WI38 (cell line): Measurements from ENCODE around the gene CARD8.
"Not testable (repeated sequence)": the region's sequence is repeated elsewhere in the genome, so short reads cannot be mapped to it uniquely, and the experiment has no call there.

ENCODE experiments used
- H3K4me3 ChIP-seq: 2 replicates; pipeline ENCODE4 v1.5.1; 2011; ENCODE audit warnings: low read depth, mild to moderate bottlenecking, control low read depth, low read length
- TF ChIP-seq, protein P1 (sequence below): IDR thresholded peaks from 2 replicates; pipeline ENCODE4 v1.5.1; 2012; ENCODE audit warnings: low read depth, mild to moderate bottlenecking, control low read depth, low read length

The CARD8 gene

DNA sequence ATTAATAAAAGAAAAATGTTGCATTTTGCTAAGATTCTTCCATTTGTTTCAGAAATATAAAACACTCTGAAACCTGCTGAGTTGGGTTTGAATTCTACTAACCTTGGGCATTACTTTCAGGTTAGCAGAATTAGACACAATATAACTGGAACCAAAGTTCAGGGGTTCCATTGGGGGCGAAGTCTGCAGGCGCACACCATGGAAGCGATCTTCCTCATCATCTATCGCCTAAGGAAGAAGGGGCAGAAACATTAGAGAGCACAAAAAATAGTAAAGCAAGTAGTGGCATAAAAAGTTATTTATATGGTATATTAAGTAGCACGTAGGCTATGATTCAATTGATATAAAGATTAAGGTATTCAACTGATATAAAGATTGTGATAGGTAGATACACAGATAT, 34.1 kb downstream of the CARD8 start:
- TF ChIP-seq, protein P1, sequence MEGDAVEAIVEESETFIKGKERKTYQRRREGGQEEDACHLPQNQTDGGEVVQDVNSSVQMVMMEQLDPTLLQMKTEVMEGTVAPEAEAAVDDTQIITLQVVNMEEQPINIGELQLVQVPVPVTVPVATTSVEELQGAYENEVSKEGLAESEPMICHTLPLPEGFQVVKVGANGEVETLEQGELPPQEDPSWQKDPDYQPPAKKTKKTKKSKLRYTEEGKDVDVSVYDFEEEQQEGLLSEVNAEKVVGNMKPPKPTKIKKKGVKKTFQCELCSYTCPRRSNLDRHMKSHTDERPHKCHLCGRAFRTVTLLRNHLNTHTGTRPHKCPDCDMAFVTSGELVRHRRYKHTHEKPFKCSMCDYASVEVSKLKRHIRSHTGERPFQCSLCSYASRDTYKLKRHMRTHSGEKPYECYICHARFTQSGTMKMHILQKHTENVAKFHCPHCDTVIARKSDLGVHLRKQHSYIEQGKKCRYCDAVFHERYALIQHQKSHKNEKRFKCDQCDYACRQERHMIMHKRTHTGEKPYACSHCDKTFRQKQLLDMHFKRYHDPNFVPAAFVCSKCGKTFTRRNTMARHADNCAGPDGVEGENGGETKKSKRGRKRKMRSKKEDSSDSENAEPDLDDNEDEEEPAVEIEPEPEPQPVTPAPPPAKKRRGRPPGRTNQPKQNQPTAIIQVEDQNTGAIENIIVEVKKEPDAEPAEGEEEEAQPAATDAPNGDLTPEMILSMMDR: no peak
- no peak overlapping the region for H3K4me3 ChIP-seq

DNA sequence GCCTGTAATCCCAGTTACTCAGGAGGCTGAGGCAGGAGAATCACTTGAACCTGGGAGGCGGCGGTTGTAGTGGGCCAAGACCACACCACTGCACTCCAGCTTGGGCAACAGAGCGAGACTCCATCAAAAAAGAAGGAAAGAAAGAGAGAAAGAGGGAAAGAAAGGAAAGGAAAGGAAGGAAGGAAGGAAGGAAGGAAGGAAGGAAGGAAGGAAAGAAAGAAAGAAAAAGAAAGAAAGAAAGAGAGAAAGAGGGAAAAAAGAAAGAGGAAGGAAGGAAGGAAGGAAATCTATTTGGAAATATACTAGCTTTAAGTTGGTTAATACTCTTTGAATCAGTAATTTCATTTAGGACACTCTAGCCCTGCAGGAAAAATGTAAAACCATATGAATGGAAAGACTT, 34.9 kb downstream of the CARD8 start:
- not testable (repeated sequence) for H3K4me3 ChIP-seq

DNA sequence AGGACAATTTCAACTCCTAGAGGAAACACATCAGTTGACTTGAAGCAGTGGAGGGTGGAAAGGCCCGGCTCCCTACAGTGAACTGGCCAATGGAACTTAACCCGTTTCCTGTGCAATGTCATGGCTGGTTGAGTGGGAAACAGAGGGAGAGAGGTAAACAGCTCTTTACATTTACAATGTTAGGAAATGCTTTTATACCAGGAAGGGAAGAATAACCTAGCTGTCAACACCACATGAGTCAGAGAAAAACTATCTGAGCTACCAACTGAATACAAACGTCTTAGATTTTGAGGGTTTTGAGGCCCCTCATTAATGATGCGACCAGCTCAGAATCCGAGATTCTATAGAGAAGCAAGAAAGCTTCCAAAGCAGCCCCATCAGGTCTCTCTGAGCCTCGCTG, 36.7 kb downstream of the CARD8 start:
- H3K4me3 ChIP-seq: no peak overlapping the region
- TF ChIP-seq, protein P1: no peak

DNA sequence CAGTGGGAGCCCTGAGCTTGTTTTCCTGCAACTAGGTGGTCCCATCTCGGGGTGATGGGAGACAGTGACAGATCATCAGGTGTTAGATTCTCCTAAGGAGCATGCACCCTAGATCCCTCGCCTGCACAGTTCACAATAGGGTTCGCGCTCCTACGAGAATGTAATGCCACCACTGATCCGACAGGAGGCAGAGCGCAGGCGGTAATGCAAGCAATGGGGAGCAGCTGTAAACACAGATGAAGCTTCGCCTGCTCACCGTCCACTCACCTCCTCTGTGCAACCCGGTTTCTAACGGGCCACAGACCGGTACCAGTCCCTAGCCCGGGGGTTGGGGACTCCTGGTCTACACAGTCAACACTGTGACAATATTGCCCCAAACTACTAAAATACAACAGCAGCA, 38.8 kb downstream of the CARD8 start:
- TF ChIP-seq, protein P1: no peak
- no peak overlapping the region for H3K4me3 ChIP-seq

DNA sequence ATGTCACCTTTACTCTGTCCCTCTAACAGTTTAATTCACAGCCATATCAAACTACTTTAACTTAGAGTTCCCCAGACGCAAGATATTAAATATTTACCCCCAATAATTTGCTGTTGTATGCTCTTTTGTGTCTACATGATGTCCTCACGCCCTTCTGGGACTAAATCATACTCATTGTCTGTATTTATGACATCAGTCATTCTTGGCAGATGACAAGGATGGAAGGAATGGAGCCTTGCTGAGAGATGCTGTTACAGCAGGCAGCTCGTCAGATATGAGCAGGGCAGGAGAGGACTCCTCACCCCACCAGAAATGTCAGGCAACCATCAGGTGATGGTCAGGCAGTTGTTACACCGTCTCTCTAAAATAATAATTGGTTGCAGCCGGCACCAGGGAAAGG, 41.8 kb downstream of the CARD8 start:
- H3K4me3 ChIP-seq: no peak overlapping the region

DNA sequence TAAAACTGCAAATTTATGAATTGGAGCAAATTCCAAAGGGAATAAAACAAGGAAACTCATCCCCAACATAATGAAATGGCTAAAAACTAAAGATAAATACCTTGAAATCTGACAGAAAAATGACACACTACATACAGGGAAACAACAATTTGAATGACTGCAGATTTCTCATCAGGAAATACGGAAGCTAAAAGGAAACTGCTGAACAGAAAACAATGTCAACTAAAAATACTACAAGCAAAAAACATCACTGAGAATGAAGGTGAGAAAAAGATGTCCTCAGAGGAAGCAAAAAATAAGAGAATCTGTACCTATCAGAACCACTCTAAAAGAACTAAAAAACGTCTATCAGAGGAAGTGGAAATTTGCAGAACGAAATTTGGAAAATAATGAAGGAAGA, 45.7 kb downstream of the CARD8 start:
- TF ChIP-seq, protein P1: no peak
- H3K4me3 ChIP-seq: no peak overlapping the region

More for the DNA sequence above, 41.8 kb downstream of the CARD8 start:
- TF ChIP-seq, protein P1: no peak

DNA sequence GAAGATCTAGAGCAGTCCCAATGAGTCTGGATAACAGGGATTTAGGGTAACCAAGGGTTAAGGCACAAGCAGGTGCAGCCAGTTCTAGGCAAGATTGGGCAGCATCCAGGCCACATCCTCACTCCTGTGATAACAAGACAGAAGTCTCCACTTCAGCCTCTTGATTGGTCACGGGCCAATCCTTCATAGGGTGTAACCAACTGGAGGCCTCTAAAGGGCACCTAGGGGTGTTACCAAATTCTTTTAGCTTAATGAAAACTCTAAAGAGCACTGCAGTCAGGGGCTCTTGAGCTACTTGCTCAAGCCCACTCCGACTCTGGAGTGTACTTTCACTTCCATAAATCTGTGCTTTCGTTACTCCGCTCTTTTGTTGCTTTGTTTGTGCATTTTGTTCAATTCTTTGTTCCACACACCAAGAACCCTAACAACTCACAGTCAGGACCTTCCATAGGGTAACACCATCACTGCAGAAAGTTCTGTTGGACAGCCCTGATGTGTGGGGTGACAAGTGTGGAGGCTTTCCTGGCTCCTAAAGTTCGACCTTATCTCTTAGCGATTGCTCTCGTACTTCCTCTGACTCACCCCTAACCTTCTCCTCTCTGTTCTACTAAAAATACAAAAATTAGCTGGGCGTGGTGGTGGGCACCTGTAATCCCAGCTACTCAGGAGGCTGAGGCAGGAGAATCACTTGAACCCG, 49.2 kb downstream of the CARD8 start:
- H3K4me3 ChIP-seq: no peak overlapping the region
- TF ChIP-seq, protein P1: no peak
